Measurements from ENCODE around the gene PSEN1.
A peak's percentile ranks its signal among the peaks of the same experiment; 100 is the strongest.

The PSEN1 gene

GRCh38 chr14:73237219-73237785 lies 101.0 kb downstream of the PSEN1 start, which contains the start of gene PAPLN:
PAPLN (plus strand) TSS chr14:73237506; CDS start chr14:73239779, 2,273 bp downstream.
- Histone ChIP-seq H3K36me3 (ENCODE audit: control insufficient read depth in 4 of 4, insufficient read depth in 4 of 4, low read length in 3 of 4) (no peaks in the 10 kb centered on the region), H3K4me1 (ENCODE audit: control extremely low read depth in 1 of 4, control insufficient read depth in 4 of 4, insufficient read depth in 4 of 4, low read length in 3 of 4) (peaks cover 0 to 49% (median 45%) of the 10 kb centered on the region in 4 experiments), H3K9me3 (ENCODE audit: control extremely low read depth in 1 of 5, control insufficient read depth in 4 of 5, insufficient read depth in 2 of 5, low read depth in 1 of 5, low read length in 4 of 5) (no peaks in the 10 kb centered on the region), H3K27ac (ENCODE audit: insufficient read depth in 1 of 2, low read depth in 1 of 2, low read length in 2 of 2, poor library complexity in 1 of 2, severe bottlenecking in 2 of 2) (no peak within 1 kb of the TSS), H3K4me3 (ENCODE audit: control insufficient read depth in 1 of 7, extremely low read depth in 1 of 7, insufficient read depth in 4 of 7, low read depth in 2 of 7, low read length in 6 of 7) (peak within 1 kb of the TSS; percentile 5 to 66 (median 55)), H3K27me3 (replicated peaks in 2 of 5; ENCODE audit: control insufficient read depth in 4 of 5, insufficient read depth in 5 of 5, low read length in 4 of 5) (peaks cover 0 to 96% (median 41%) of the 10 kb centered on the region in 5 experiments)
- ChIA-PET POLR2A (no interaction called here), CTCF (no interaction called here)
- WGBS (ENCODE audit: insufficient coverage), result 3% methylated on average over 46 of the region's 48 CpGs
- peak in 2 of 3 donors; percentile 29 to 37 for DNase-seq

GRCh38 chr14:73237786-73238423 lies 101.6 kb downstream of the PSEN1 start:
- under 1% methylated on average over 60 of the region's 73 CpGs for WGBS (ENCODE audit: insufficient coverage)
- CTCF ChIA-PET, result no interaction called here
- Histone ChIP-seq H3K9me3 (ENCODE audit: control extremely low read depth in 1 of 5, control insufficient read depth in 4 of 5, insufficient read depth in 2 of 5, low read depth in 1 of 5, low read length in 4 of 5) (no peaks in the 10 kb centered on the region), H3K27me3 (replicated peaks in 2 of 5; ENCODE audit: control insufficient read depth in 4 of 5, insufficient read depth in 5 of 5, low read length in 4 of 5) (peaks cover 0 to 92% (median 41%) of the 10 kb centered on the region in 5 experiments), H3K27ac (ENCODE audit: insufficient read depth in 1 of 2, low read depth in 1 of 2, low read length in 2 of 2, poor library complexity in 1 of 2, severe bottlenecking in 2 of 2) (no peak overlapping the region), H3K4me1 (ENCODE audit: control extremely low read depth in 1 of 4, control insufficient read depth in 4 of 4, insufficient read depth in 4 of 4, low read length in 3 of 4) (peaks cover 0 to 54% (median 49%) of the 10 kb centered on the region in 4 experiments), H3K4me3 (ENCODE audit: control insufficient read depth in 1 of 7, extremely low read depth in 1 of 7, insufficient read depth in 4 of 7, low read depth in 2 of 7, low read length in 6 of 7) (peak overlapping the region; percentile 5 to 66 (median 55)), H3K36me3 (ENCODE audit: control insufficient read depth in 4 of 4, insufficient read depth in 4 of 4, low read length in 3 of 4) (no peaks in the 10 kb centered on the region)
- peak in 1 of 3 donors; percentile 17 for DNase-seq
- POLR2A ChIA-PET, result no interaction called here

- POLR2A ChIA-PET, result no interaction called here
- peaks cover 0 to 86% (median 41%) of the 10 kb centered on the region in 5 experiments for H3K27me3 ChIP-seq (replicated peaks in 2 of 5; ENCODE audit: control insufficient read depth in 4 of 5, insufficient read depth in 5 of 5, low read length in 4 of 5)
Measured at GRCh38 chr14:73238424-73238852, 102.1 kb downstream of the PSEN1 start.

GRCh38 chr14:73238941-73239340 lies 102.6 kb downstream of the PSEN1 start:
- peak in 1 of 3 donors; percentile 9 for DNase-seq
- H3K36me3 ChIP-seq (ENCODE audit: control insufficient read depth in 4 of 4, insufficient read depth in 4 of 4, low read length in 3 of 4), result no peaks in the 10 kb centered on the region
- H3K4me3 ChIP-seq (ENCODE audit: control insufficient read depth in 1 of 7, extremely low read depth in 1 of 7, insufficient read depth in 4 of 7, low read depth in 2 of 7, low read length in 6 of 7), result no peak overlapping the region
- 88% methylated on average over 7 of the region's 11 CpGs for WGBS (ENCODE audit: insufficient coverage)
- no peaks in the 10 kb centered on the region for H3K9me3 ChIP-seq (ENCODE audit: control extremely low read depth in 1 of 5, control insufficient read depth in 4 of 5, insufficient read depth in 2 of 5, low read depth in 1 of 5, low read length in 4 of 5)
- no peak overlapping the region for H3K27ac ChIP-seq (ENCODE audit: insufficient read depth in 1 of 2, low read depth in 1 of 2, low read length in 2 of 2, poor library complexity in 1 of 2, severe bottlenecking in 2 of 2)
- H3K4me1 ChIP-seq (ENCODE audit: control extremely low read depth in 1 of 4, control insufficient read depth in 4 of 4, insufficient read depth in 4 of 4, low read length in 3 of 4), result peaks cover 0 to 63% (median 56%) of the 10 kb centered on the region in 4 experiments
- H3K27me3 ChIP-seq (replicated peaks in 2 of 5; ENCODE audit: control insufficient read depth in 4 of 5, insufficient read depth in 5 of 5, low read length in 4 of 5), result peaks cover 0 to 81% (median 44%) of the 10 kb centered on the region in 5 experiments
- CTCF ChIA-PET, result interaction anchor here (1.1 kb wide), 1 partner anchor 8 kb away, joined by 3 read pairs; no protein-coding TSS in a partner anchor
- POLR2A ChIA-PET, result no interaction called here

More at GRCh38 chr14:73238424-73238852, 102.1 kb downstream of the PSEN1 start:
- 32% methylated on average over 7 of the region's 10 CpGs for WGBS (ENCODE audit: insufficient coverage)
- H3K36me3 ChIP-seq (ENCODE audit: control insufficient read depth in 4 of 4, insufficient read depth in 4 of 4, low read length in 3 of 4), result no peaks in the 10 kb centered on the region
- H3K27ac ChIP-seq (ENCODE audit: insufficient read depth in 1 of 2, low read depth in 1 of 2, low read length in 2 of 2, poor library complexity in 1 of 2, severe bottlenecking in 2 of 2), result no peak overlapping the region
- H3K9me3 ChIP-seq (ENCODE audit: control extremely low read depth in 1 of 5, control insufficient read depth in 4 of 5, insufficient read depth in 2 of 5, low read depth in 1 of 5, low read length in 4 of 5), result no peaks in the 10 kb centered on the region
- peak overlapping the region in 5 of 7 experiments; percentile 5 to 66 (median 53) for H3K4me3 ChIP-seq (ENCODE audit: control insufficient read depth in 1 of 7, extremely low read depth in 1 of 7, insufficient read depth in 4 of 7, low read depth in 2 of 7, low read length in 6 of 7)
- peaks cover 0 to 58% (median 52%) of the 10 kb centered on the region in 4 experiments for H3K4me1 ChIP-seq (ENCODE audit: control extremely low read depth in 1 of 4, control insufficient read depth in 4 of 4, insufficient read depth in 4 of 4, low read length in 3 of 4)
- CTCF ChIA-PET, result no interaction called here
- DNase-seq, result peak in 2 of 3 donors; percentile 43 to 62

GRCh38 chr14:73239393-73240241 lies 103.3 kb downstream of the PSEN1 start:
- peak in 2 of 3 donors; percentile 42 to 60 for DNase-seq
- Histone ChIP-seq H3K9me3 (ENCODE audit: control extremely low read depth in 1 of 5, control insufficient read depth in 4 of 5, insufficient read depth in 2 of 5, low read depth in 1 of 5, low read length in 4 of 5) (no peaks in the 10 kb centered on the region), H3K4me3 (ENCODE audit: control insufficient read depth in 1 of 7, extremely low read depth in 1 of 7, insufficient read depth in 4 of 7, low read depth in 2 of 7, low read length in 6 of 7) (peak overlapping the region in 3 of 7 experiments; percentile 11 to 54 (median 33)), H3K36me3 (ENCODE audit: control insufficient read depth in 4 of 4, insufficient read depth in 4 of 4, low read length in 3 of 4) (no peaks in the 10 kb centered on the region), H3K27me3 (replicated peaks in 2 of 5; ENCODE audit: control insufficient read depth in 4 of 5, insufficient read depth in 5 of 5, low read length in 4 of 5) (peaks cover 0 to 75% (median 41%) of the 10 kb centered on the region in 5 experiments), H3K4me1 (ENCODE audit: control extremely low read depth in 1 of 4, control insufficient read depth in 4 of 4, insufficient read depth in 4 of 4, low read length in 3 of 4) (peaks cover 0 to 70% (median 61%) of the 10 kb centered on the region in 4 experiments), H3K27ac (ENCODE audit: insufficient read depth in 1 of 2, low read depth in 1 of 2, low read length in 2 of 2, poor library complexity in 1 of 2, severe bottlenecking in 2 of 2) (no peak overlapping the region)
- CTCF ChIA-PET, result interaction anchor here (1.1 to 1.2 kb wide), 2 partner anchors 8 to 9 kb away, joined by 3 to 4 read pairs; no protein-coding TSS in a partner anchor
- POLR2A ChIA-PET, result interaction anchor here (1.5 kb wide), 1 partner anchor 8 kb away, joined by 5 read pairs; no protein-coding TSS in a partner anchor
- 6% methylated on average over 36 of the region's 48 CpGs for WGBS (ENCODE audit: insufficient coverage)

GRCh38 chr14:73240816-73241480 lies 104.6 kb downstream of the PSEN1 start:
- peaks cover 2 to 80% (median 74%) of the 10 kb centered on the region in 4 experiments for H3K4me1 ChIP-seq (ENCODE audit: control extremely low read depth in 1 of 4, control insufficient read depth in 4 of 4, insufficient read depth in 4 of 4, low read length in 3 of 4)
- WGBS (ENCODE audit: insufficient coverage), result 52% methylated on average over 10 of the region's 10 CpGs
- CTCF ChIA-PET, result interaction anchor here (1.1 to 1.2 kb wide), 2 partner anchors 9 to 10 kb away, joined by 4 read pairs; no protein-coding TSS in a partner anchor

More at GRCh38 chr14:73240816-73241480, 104.6 kb downstream of the PSEN1 start:
- Histone ChIP-seq H3K9me3 (ENCODE audit: control extremely low read depth in 1 of 5, control insufficient read depth in 4 of 5, insufficient read depth in 2 of 5, low read depth in 1 of 5, low read length in 4 of 5) (no peaks in the 10 kb centered on the region), H3K36me3 (ENCODE audit: control insufficient read depth in 4 of 4, insufficient read depth in 4 of 4, low read length in 3 of 4) (no peaks in the 10 kb centered on the region), H3K27me3 (replicated peaks in 2 of 5; ENCODE audit: control insufficient read depth in 4 of 5, insufficient read depth in 5 of 5, low read length in 4 of 5) (peaks cover 0 to 62% (median 37%) of the 10 kb centered on the region in 5 experiments), H3K4me3 (ENCODE audit: control insufficient read depth in 1 of 7, extremely low read depth in 1 of 7, insufficient read depth in 4 of 7, low read depth in 2 of 7, low read length in 6 of 7) (no peak overlapping the region), H3K27ac (ENCODE audit: insufficient read depth in 1 of 2, low read depth in 1 of 2, low read length in 2 of 2, poor library complexity in 1 of 2, severe bottlenecking in 2 of 2) (no peak overlapping the region)
- POLR2A ChIA-PET, result interaction anchor here (1.5 kb wide), 1 partner anchor 9 kb away, joined by 5 read pairs; no protein-coding TSS in a partner anchor
- peak in 2 of 3 donors; percentile 28 to 38 for DNase-seq

Measured in common myeloid progenitor, CD34-positive (primary cell).